T-helper 17 cell (primary cell): ENCODE data around the gene SH3PXD2A. TPM values are rescaled to one million over a fixed set of nuclear protein-coding genes. Genes with fewer than 3 reads are reported as not detected.
"Not testable (repeated sequence)": the region's sequence is repeated elsewhere in the genome, so short reads cannot be mapped to it uniquely, and the experiment has no call there.

Source experiments
- ATAC-seq: fragments of 150-1000 bp; cut with Tn5 transposase; 2 replicates; pipeline ENCODE4 v1.10.0; 2021; ENCODE audit warnings: mild to moderate bottlenecking, moderate library complexity
- DNase-seq, 3 donors: peaks; one replicate each; pipeline versions ENCODE4 v3.0.0 to v3.0.0-alpha.2; 2020 to 2021
- H3K9me3 ChIP-seq: one replicate; pipeline ENCODE4 v1.7.0; 2013; ENCODE audit warnings: low read length, mild to moderate bottlenecking; ENCODE audit not compliant: control insufficient read depth, poor library complexity, severe bottlenecking
- H3K27ac Mint-ChIP-seq: one replicate; pipeline ENCODE4 v1.8.0; 2022; ENCODE audit warnings: mild to moderate bottlenecking, moderate library complexity, mixed read lengths
- H3K27me3 Mint-ChIP-seq: one replicate; pipeline ENCODE4 v1.8.0; 2022; ENCODE audit warnings: mixed read lengths
- H3K36me3 Mint-ChIP-seq: one replicate; pipeline ENCODE4 v1.8.0; 2022; ENCODE audit warnings: low read depth, mixed read lengths
- H3K4me1 Mint-ChIP-seq: one replicate; pipeline ENCODE4 v1.8.0; 2022; ENCODE audit warnings: mild to moderate bottlenecking, mixed read lengths
- H3K4me3 Mint-ChIP-seq: one replicate; pipeline ENCODE4 v1.8.0; 2022; ENCODE audit warnings: mild to moderate bottlenecking, moderate library complexity, mixed read lengths
- total RNA-seq, 4 donors: library from RNA in 2 of 4; stranded (reverse) in 2 of 4; gene quantifications; one replicate each; pipeline ENCODE4 v1.2.3 and lab custom pipeline; 2022 to 2026

The SH3PXD2A gene
- total RNA-seq, 2 donors from 2014 or later: 7.2 to 10.9 TPM

GRCh38 chr10:103775776-103776175, 79.6 kb downstream of the SH3PXD2A start:
- peaks cover 10% of the 10 kb centered on the region for H3K4me1 Mint-ChIP-seq
- peaks cover under 1% of the 10 kb centered on the region for H3K36me3 Mint-ChIP-seq
- no peaks in the 10 kb centered on the region for H3K9me3 ChIP-seq
- H3K27me3 Mint-ChIP-seq: peaks cover 3% of the 10 kb centered on the region
- H3K27ac Mint-ChIP-seq: no peak overlapping the region
- DNase-seq (no peak), ATAC-seq (no peak)
- H3K4me3 Mint-ChIP-seq: no peak overlapping the region

GRCh38 chr10:103772846-103773245, 82.5 kb downstream of the SH3PXD2A start:
- Mint-ChIP-seq H3K4me1 (peaks cover 17% of the 10 kb centered on the region), H3K27ac (peak overlapping the region; percentile 92), H3K4me3 (peak overlapping the region; percentile 93)
- H3K9me3 ChIP-seq, H3K36me3 Mint-ChIP-seq, ATAC-seq, DNase-seq, H3K27me3 Mint-ChIP-seq: not testable (repeated sequence)

GRCh38 chr10:103772096-103772845, 83.1 kb downstream of the SH3PXD2A start:
- no peaks in the 10 kb centered on the region for H3K9me3 ChIP-seq
- DNase-seq: peak; percentile 13 to 52 (median 47)
- Mint-ChIP-seq H3K4me1 (peaks cover 19% of the 10 kb centered on the region), H3K4me3 (peak overlapping the region; percentile 93), H3K36me3 (peaks cover 3% of the 10 kb centered on the region), H3K27ac (peak overlapping the region; percentile 92), H3K27me3 (no peaks in the 10 kb centered on the region)
- peak; percentile 81 for ATAC-seq

GRCh38 chr10:103770139-103770538, 85.2 kb downstream of the SH3PXD2A start:
- no peak overlapping the region for H3K27ac Mint-ChIP-seq
- no peak overlapping the region for H3K4me3 Mint-ChIP-seq
- H3K36me3 Mint-ChIP-seq: peaks cover 3% of the 10 kb centered on the region
- ATAC-seq (no peak), DNase-seq (no peak)
- H3K4me1 Mint-ChIP-seq: peaks cover 31% of the 10 kb centered on the region
- no peaks in the 10 kb centered on the region for H3K27me3 Mint-ChIP-seq
- no peaks in the 10 kb centered on the region for H3K9me3 ChIP-seq

- H3K4me3 Mint-ChIP-seq: no peak overlapping the region
- no peak for DNase-seq
- H3K4me1 Mint-ChIP-seq: peaks cover 37% of the 10 kb centered on the region
- H3K36me3 Mint-ChIP-seq: peaks cover 3% of the 10 kb centered on the region
- no peaks in the 10 kb centered on the region for H3K27me3 Mint-ChIP-seq
- no peak overlapping the region for H3K27ac Mint-ChIP-seq
- no peaks in the 10 kb centered on the region for H3K9me3 ChIP-seq
- no peak for ATAC-seq
These were observed 86.2 kb downstream of the SH3PXD2A start for GRCh38 chr10:103769176-103769575.

- Mint-ChIP-seq H3K27me3 (no peaks in the 10 kb centered on the region), H3K4me1 (peaks cover 44% of the 10 kb centered on the region), H3K4me3 (no peak overlapping the region), H3K27ac (peak overlapping the region; percentile 60), H3K36me3 (peaks cover 3% of the 10 kb centered on the region)
- DNase-seq: no peak
- ATAC-seq: no peak
- H3K9me3 ChIP-seq: no peaks in the 10 kb centered on the region
These were observed 87.0 kb downstream of the SH3PXD2A start for GRCh38 chr10:103768345-103768744.

- Mint-ChIP-seq H3K27me3 (no peaks in the 10 kb centered on the region), H3K4me1 (peaks cover 45% of the 10 kb centered on the region), H3K4me3 (no peak overlapping the region), H3K27ac (peak overlapping the region; percentile 60), H3K36me3 (peaks cover 3% of the 10 kb centered on the region)
- no peaks in the 10 kb centered on the region for H3K9me3 ChIP-seq
- ATAC-seq (no peak), DNase-seq (no peak)
These were observed 87.6 kb downstream of the SH3PXD2A start for GRCh38 chr10:103767756-103768155.

- peaks cover 3% of the 10 kb centered on the region for H3K36me3 Mint-ChIP-seq
- H3K9me3 ChIP-seq: no peaks in the 10 kb centered on the region
- DNase-seq: no peak
- no peaks in the 10 kb centered on the region for H3K27me3 Mint-ChIP-seq
- ATAC-seq: no peak
- H3K4me3 Mint-ChIP-seq: no peak overlapping the region
- H3K27ac Mint-ChIP-seq: no peak overlapping the region
- H3K4me1 Mint-ChIP-seq: peaks cover 42% of the 10 kb centered on the region
These were observed 88.4 kb downstream of the SH3PXD2A start for GRCh38 chr10:103766751-103767505.

GRCh38 chr10:103765981-103766380, 89.4 kb downstream of the SH3PXD2A start:
- no peak overlapping the region for H3K27ac Mint-ChIP-seq
- peaks cover 39% of the 10 kb centered on the region for H3K4me1 Mint-ChIP-seq
- DNase-seq (peak; percentile 62 to 76 (median 68)), ATAC-seq (peak; percentile 83)
- H3K9me3 ChIP-seq: no peaks in the 10 kb centered on the region
- H3K4me3 Mint-ChIP-seq: peak overlapping the region; percentile 70
- H3K27me3 Mint-ChIP-seq: no peaks in the 10 kb centered on the region
- peaks cover 3% of the 10 kb centered on the region for H3K36me3 Mint-ChIP-seq

GRCh38 chr10:103765168-103765567, 90.2 kb downstream of the SH3PXD2A start:
- Mint-ChIP-seq H3K4me3 (peak overlapping the region; percentile 70), H3K36me3 (peaks cover 3% of the 10 kb centered on the region), H3K4me1 (peaks cover 39% of the 10 kb centered on the region), H3K27ac (no peak overlapping the region), H3K27me3 (no peaks in the 10 kb centered on the region)
- no peak for ATAC-seq
- H3K9me3 ChIP-seq: no peaks in the 10 kb centered on the region
- no peak for DNase-seq

- no peak for ATAC-seq
- H3K4me1 Mint-ChIP-seq: peaks cover 39% of the 10 kb centered on the region
These were observed 90.9 kb downstream of the SH3PXD2A start for GRCh38 chr10:103764296-103765088.

GRCh38 chr10:103763374-103764202, 91.8 kb downstream of the SH3PXD2A start:
- no peaks in the 10 kb centered on the region for H3K9me3 ChIP-seq
- H3K27me3 Mint-ChIP-seq: no peaks in the 10 kb centered on the region
- DNase-seq: no peak
- ATAC-seq: peak; percentile 45
- H3K4me3 Mint-ChIP-seq: peak overlapping the region; percentile 89
- H3K27ac Mint-ChIP-seq: peak overlapping the region; percentile 60
- peaks cover 45% of the 10 kb centered on the region for H3K4me1 Mint-ChIP-seq
- H3K36me3 Mint-ChIP-seq: peaks cover 3% of the 10 kb centered on the region

More at GRCh38 chr10:103764296-103765088, 90.9 kb downstream of the SH3PXD2A start:
- no peak for DNase-seq
- peak overlapping the region; percentile 60 for H3K27ac Mint-ChIP-seq
- peaks cover 3% of the 10 kb centered on the region for H3K36me3 Mint-ChIP-seq
- H3K27me3 Mint-ChIP-seq: no peaks in the 10 kb centered on the region
- no peaks in the 10 kb centered on the region for H3K9me3 ChIP-seq
- peak overlapping the region; percentile 89 for H3K4me3 Mint-ChIP-seq
